Measurements from ENCODE around the gene SMCHD1.
A peak's percentile ranks its signal among the peaks of the same experiment; 100 is the strongest.
"Not testable (repeated sequence)": the region's sequence is repeated elsewhere in the genome, so short reads cannot be mapped to it uniquely, and the experiment has no call there.

SMCHD1 gene

GRCh38 chr18:2660849-2661248, 5.3 kb downstream of the SMCHD1 start:
- DNase-seq = not testable (repeated sequence)

GRCh38 chr18:2662288-2662687, 6.8 kb downstream of the SMCHD1 start:
- not testable (repeated sequence) for DNase-seq

DNA sequence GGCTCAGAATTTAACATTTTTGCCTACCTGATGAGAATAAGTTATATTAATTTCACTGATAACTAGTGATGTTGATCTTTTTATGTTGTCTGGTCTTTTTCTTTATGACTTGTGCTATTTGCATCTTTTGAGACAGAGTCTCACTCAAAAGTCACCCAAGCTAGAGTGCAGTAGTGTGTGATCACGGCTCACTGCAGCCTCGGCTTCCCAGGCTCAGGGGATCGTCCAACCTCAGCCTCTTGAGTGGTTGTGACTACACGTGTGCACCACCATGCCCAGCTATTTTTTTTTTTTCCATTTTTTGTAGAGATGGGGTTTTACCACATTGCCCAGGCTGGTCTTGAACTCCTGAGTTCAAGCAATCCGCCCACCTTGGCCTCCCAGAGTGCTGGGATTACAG, 7.5 kb downstream of the SMCHD1 start:
- no peak for DNase-seq

GRCh38 chr18:2672410-2672809, 16.9 kb downstream of the SMCHD1 start:
- no peak for DNase-seq

DNA sequence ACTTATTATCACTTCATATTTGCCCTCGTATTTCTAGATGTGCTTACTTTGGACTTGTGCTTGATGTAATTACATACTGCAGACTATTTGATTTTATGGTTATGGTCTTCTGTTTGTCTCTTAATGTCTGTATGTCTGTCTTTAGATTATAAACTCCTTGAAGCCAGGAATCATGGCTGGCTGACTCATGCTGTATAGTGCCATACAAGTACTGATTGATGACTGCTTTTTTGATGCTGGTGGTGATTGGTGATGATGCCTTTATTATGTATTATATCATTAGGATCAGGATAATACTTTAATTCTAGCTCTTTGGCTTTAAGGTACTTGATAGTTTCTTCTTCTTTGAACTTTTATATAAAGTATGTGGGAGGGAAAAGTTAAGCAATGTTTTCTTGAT, 17.3 kb downstream of the SMCHD1 start:
- no peak for DNase-seq

GRCh38 chr18:2678933-2679332, 23.4 kb downstream of the SMCHD1 start:
- not testable (repeated sequence) for DNase-seq

DNA sequence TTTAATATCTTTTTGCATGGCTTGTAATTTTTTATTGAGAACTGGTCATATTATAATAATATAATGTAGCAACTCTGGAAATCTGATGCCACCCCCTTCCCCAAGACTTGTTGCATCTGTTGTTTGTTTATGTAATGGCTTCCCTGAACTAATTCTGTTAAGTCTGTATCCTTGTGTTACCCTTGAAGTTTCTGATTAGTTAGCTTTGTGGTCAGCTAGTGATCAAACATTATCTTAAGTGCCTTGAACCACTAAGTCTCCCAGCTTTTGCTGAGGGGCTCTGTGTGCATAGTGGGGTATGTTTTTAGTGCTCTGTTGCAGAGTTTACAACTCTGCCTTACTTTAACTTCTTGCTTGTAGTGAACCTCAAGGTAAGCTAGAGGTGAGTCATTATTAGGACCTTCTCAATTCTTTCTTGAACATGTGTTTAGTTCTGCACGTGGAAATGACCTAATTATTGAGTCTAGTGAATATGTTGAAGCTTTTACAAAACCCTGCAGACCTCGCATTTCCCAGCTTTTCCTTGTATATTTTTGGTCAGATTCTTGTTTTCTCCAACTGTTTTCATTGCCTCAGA, 24.8 kb downstream of the SMCHD1 start:
- no peak for DNase-seq

- DNase-seq = no peak
These were observed 26.6 kb downstream of the SMCHD1 start for GRCh38 chr18:2681993-2682603.

DNA sequence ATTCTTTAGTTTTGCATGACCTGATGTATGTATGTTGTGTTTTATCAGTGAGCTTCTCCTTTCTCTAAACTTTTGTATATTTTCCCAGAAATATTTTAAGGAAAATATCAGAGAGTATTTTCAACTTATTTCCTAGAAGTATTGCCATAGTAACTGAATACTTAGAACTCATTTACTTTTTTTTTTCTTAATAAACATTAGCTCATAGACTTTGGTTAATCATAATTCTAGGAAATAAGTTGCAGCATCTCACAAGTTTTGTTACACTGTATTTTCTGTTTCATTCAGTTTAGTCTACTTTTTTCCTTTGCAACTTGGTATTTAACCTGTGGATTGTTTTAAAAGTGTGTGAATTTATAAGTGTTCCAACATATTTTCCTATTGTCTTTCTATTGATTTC, 27.5 kb downstream of the SMCHD1 start:
- DNase-seq = no peak

GRCh38 chr18:2686349-2686968, 30.9 kb downstream of the SMCHD1 start:
- DNase-seq = no peak

- DNase-seq = no peak
These were observed 32.0 kb downstream of the SMCHD1 start for GRCh38 chr18:2687390-2688001.

DNA sequence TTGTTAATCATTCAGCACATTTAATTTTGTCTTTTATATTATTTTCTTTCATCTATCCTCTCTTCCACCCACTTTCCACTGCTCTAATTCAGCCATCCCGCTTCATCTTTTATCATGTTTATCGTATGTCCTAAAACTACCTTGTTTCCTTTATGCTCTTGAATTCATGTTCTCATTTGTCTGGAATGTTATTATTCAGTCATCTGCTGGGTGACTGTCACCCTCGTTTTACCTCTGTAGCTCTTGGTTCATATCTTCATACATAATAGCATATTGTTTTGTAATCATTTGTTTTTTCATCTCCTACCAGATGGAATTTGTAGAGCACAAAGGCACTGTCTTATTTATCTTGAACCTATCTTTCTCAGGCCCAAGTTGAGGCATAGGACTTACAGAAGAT, 37.0 kb downstream of the SMCHD1 start:
- DNase-seq = no peak

DNA sequence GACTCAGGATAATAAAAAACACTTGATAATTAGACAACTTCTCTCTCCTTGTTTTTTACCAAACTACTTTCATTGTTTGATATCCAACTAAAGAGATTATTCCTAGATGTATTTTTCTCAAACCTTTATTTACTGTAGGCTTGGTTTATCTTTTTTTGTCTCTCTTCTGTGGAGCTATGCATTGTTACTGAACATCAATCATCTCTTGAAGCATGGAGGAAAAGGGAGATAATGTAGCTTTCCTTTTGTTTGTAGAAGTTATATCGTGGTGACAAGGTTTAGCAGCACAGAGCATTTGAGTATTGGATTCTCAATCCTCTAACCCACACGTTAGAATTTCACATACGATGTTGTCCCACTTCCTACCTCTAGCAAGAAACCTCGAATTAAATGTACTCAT, 41.7 kb downstream of the SMCHD1 start:
- no peak for DNase-seq

- no peak for DNase-seq
These were observed 43.5 kb downstream of the SMCHD1 start for GRCh38 chr18:2699001-2699400.

DNA sequence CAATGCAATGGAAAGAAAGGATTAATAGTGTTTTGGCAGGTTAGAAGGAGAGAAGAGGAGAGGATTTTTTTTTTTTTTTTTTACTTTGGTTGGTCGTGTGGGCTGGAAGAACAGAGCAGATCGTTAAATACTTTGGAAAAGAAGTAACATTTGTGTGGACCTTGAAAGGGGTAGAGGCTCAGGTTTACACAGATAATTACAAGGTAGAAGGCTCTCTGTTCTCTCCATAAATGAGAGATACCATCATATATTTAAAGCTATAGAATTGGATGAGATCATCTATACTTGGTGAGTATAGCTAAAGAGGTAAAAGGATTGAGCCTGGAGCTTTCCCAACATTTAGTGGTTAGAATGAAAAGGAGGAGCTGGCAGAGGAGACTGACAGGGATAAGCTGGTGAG, 49.0 kb downstream of the SMCHD1 start:
- DNase-seq = no peak

DNA sequence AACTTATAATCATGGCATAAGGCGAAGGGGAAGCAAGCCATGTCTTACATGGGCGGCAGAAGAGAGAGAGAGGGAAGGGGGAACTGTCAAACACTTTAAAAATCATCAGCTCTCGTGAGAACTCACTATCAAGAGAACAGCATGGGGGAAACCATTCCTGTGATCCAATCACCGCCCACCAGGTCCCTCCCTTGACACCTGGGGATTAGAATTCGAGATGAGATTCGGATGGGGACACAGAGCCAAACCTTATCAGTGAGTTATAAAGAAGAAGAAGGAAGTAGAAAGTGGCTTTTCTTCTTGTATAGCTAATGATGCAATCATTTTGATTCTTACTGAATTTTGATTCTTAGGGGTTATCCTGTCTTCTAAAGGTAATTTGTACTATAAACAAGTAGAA, 51.4 kb downstream of the SMCHD1 start:
- no peak for DNase-seq

DNA sequence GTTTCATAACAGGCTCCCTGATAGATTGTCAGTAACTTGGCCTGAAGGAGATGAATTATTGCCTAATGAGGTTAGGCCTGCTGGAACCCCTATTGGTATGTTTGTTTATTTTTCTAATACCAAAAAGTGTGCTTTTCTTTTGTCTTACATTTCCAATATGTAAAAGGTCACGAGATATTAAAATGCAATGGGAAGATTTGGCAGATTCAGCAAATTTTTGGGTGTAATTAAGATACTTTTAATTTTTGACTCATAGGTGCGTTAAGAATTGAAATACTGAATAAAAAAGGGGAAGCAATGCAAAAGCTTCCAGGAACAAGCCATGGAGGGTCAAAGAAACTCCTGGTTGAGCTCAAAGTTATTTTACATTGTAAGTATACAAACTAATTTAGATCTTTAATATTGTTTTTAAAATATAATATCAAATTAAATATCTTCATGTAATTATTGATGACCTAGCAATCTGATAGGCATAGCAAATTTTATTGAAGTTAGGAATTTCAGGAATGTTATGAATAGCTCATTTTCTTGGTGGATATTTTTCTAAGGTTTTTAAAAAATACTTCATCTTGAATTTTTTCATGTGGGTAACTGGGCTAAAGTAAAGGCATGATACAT, 52.1 kb downstream of the SMCHD1 start:
- DNase-seq = no peak

- DNase-seq = no peak
These were observed 53.8 kb downstream of the SMCHD1 start for GRCh38 chr18:2709316-2709715.

- DNase-seq = peak; percentile 19
These were observed 58.6 kb downstream of the SMCHD1 start for GRCh38 chr18:2714140-2714539.

GRCh38 chr18:2715990-2716389, 60.5 kb downstream of the SMCHD1 start:
- no peak for DNase-seq

DNA sequence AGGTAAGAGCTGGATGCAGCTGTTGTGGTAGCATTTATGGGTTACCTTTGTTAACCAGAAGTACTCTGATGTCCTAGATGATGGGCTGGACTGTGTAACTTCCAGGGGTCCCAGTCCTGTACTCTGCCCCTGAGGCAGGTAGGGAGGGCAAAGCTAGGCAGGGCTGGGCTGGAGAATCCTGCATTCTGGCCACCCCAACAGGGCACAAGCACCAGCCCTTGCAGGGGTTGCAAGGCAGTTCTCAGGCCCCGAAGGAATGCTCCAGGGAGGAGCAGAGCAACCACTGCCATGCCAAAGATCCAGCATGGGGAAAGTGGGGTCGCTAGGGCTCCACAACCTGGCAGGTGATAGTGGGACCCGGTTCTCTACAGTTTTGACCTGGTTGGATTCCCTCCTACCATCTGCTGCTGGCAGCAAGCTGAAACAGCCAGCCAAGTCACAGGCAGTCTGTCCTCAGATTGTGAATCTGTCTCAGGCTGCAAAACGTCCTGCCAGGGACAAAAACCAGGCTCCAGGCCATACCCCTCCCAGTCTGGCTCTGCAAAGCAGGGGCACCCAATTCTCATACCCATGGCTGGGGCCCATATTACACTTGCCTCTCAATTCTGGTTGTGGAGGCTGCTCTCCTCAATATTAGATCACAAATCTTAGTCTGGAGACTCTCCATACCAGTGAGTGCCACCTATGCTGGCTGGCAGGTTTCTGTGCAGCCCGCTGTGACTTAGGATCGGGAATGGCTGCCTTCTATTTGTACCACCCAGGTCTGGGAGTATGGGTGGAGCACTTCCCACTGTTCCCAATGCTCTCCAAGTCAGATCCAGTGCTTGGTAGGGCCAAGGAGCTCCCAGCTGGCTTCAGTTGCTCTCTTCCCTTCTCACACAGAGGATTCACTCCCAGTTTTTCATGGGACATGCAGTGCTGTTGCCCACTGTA, 61.1 kb downstream of the SMCHD1 start:
- no peak for DNase-seq

DNA sequence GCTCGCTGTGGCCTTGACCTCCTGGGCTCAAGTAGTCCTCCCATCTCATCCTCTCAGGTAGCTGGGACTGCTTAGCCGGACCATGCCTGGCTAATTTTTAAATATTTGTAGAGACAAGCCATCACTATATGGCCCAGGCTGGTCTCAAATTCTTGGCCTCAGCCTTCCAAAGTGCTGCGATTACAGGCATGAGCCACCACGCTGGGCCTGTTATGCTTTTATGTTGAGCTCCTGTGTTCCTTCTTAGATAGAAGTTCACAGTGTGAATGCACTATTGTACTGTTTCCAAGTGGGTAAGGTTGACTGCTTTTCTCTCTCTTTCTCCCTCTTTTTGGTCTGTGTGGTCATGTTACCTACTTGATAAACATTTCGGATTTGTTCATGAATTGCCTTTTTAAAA, 61.9 kb downstream of the SMCHD1 start:
- no peak for DNase-seq

DNA sequence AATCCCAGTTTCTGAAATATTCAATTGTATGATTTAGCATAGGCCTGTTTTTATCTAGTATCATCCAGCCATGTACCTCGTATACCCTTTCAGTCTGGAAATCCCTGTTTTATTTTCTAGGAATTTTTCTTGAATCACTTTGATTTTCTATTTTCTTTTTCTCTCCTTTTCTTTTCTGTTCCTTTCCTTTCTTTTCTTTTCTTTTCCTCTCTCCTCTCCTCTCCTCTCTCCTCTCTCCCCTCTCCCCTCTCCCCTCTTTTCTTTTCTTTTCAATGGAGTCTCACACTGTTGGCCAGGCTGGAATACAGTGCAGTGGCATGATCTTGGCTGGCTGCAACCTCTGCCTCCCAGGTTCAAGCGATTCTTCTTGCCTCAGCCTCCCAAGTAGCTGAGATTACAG, 63.5 kb downstream of the SMCHD1 start:
- DNase-seq = no peak

All from CD4-positive, alpha-beta T cell treated with Interleukin-12 subunit alpha and Interleukin-12 subunit beta, for 1 hour (primary cell).